ENCODE measurements around the gene FER. TPM values are rescaled to one million over a fixed set of nuclear protein-coding genes. Genes with fewer than 3 reads are reported as not detected.

The FER gene
- polyA plus RNA-seq, 1 of the 3 experiments (the other 2 are of a cell fraction) = 1.8 TPM

DNA sequence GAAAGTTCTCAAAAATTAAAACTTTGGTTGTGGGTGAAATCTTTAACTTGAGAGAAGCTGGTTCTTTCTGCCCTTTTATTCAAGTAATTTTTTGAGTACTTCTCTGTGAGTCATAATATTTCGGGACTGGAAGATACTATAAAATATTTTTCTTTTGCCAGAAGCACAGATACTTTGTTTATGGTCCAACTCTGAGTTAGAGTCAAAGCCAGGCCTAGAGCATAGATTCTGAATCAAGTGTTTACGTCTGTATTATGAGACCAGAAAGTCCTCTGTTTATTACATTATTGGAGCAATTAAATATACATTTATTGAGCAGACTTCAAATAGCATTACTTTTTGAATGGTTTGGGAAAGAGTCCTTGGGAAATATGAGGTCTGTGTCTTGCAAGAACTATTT, 187.9 kb downstream of the FER start:
- Histone ChIP-seq H3F3A (replicated peaks; ENCODE audit: insufficient read depth) (no peaks in the 10 kb centered on the region), H3K4me2 (no peak overlapping the region), H3K4me1 (ENCODE audit: control insufficient read depth in 1 of 2, insufficient read depth in 2 of 2, low read depth in 1 of 2, low read length in 1 of 2) (no peaks in the 10 kb centered on the region), H3K9me2 (0 out of 2 replicates have a peak, but pooled peaks cover 2% of the 10 kb centered on the region), H4K20me1 (ENCODE audit: insufficient read depth) (no peaks in the 10 kb centered on the region), H2AFZ (ENCODE audit: low read depth) (no peak overlapping the region), H3K9ac (no peak overlapping the region), H3K79me2 (ENCODE audit: insufficient read depth) (no peaks in the 10 kb centered on the region), H3K27me3 (ENCODE audit: insufficient read depth) (no peaks in the 10 kb centered on the region), H3K4me3 (ENCODE audit: low read depth in 2 of 2, low read length in 1 of 2) (no peak overlapping the region), H3K27ac (ENCODE audit: low read depth in 2 of 2, low read length in 1 of 2) (no peak overlapping the region), H3K9me3 (no peaks in the 10 kb centered on the region), H3K36me3 (replicated peaks in 1 of 2; ENCODE audit: control insufficient read depth in 1 of 2, insufficient read depth in 2 of 2, low read length in 1 of 2) (peaks cover 0 to 4% of the 10 kb centered on the region in 2 experiments)
- ChIA-PET CTCF (no interaction called here), POLR2A (no interaction called here)
- DNase-seq = no peak
- TF ChIP-seq MXI1 (IDR thresholded peaks at IDR 0.05; ENCODE audit: low read depth, low read length) (no peak), JUND (IDR thresholded peaks at IDR 0.05) (no peak), CHD2 (IDR thresholded peaks at IDR 0.05; ENCODE audit: low read length, partially characterized antibody) (no peak)
- TF ChIP-seq, protein P1, sequence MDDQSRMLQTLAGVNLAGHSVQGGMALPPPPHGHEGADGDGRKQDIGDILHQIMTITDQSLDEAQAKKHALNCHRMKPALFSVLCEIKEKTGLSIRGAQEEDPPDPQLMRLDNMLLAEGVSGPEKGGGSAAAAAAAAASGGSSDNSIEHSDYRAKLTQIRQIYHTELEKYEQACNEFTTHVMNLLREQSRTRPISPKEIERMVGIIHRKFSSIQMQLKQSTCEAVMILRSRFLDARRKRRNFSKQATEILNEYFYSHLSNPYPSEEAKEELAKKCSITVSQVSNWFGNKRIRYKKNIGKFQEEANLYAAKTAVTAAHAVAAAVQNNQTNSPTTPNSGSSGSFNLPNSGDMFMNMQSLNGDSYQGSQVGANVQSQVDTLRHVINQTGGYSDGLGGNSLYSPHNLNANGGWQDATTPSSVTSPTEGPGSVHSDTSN (IDR thresholded peaks at IDR 0.05) = no peak
- TF ChIP-seq, protein P2, sequence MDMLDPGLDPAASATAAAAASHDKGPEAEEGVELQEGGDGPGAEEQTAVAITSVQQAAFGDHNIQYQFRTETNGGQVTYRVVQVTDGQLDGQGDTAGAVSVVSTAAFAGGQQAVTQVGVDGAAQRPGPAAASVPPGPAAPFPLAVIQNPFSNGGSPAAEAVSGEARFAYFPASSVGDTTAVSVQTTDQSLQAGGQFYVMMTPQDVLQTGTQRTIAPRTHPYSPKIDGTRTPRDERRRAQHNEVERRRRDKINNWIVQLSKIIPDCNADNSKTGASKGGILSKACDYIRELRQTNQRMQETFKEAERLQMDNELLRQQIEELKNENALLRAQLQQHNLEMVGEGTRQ (IDR thresholded peaks at IDR 0.05; ENCODE audit: borderline replicate concordance, low read depth, low read length) = no peak
- 93% methylated on average over 2 of the region's 2 CpGs for WGBS (ENCODE audit: low lambda C conversion rate)

DNA sequence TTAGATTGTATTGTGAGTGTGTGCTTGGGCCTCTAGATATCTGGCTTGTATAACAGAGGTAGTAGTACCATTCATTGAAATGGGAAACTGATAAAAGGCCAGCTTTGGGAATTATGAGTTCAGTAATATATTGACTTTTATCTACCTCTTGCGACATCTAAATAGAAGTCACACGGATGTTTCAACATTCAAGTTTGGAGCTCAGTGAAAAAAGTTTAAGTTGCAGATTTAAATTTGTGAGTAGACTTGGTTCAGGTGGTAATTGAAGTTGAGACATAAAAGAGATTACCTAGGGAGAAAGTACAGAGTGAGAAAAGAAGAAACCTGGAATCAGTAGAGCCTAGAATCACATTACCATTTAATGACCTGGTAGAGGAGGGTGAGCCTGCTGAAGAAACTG, 189.5 kb downstream of the FER start:
- Histone ChIP-seq H2AFZ (ENCODE audit: low read depth) (no peak overlapping the region), H3K27me3 (ENCODE audit: insufficient read depth) (no peaks in the 10 kb centered on the region), H3F3A (replicated peaks; ENCODE audit: insufficient read depth) (no peaks in the 10 kb centered on the region), H4K20me1 (ENCODE audit: insufficient read depth) (no peaks in the 10 kb centered on the region), H3K4me1 (ENCODE audit: control insufficient read depth in 1 of 2, insufficient read depth in 2 of 2, low read depth in 1 of 2, low read length in 1 of 2) (no peaks in the 10 kb centered on the region), H3K27ac (ENCODE audit: low read depth in 2 of 2, low read length in 1 of 2) (no peak overlapping the region), H3K4me2 (no peak overlapping the region), H3K79me2 (ENCODE audit: insufficient read depth) (no peaks in the 10 kb centered on the region), H3K9ac (no peak overlapping the region), H3K9me3 (no peaks in the 10 kb centered on the region), H3K4me3 (ENCODE audit: low read depth in 2 of 2, low read length in 1 of 2) (no peak overlapping the region), H3K36me3 (replicated peaks in 1 of 2; ENCODE audit: control insufficient read depth in 1 of 2, insufficient read depth in 2 of 2, low read length in 1 of 2) (peaks cover 0 to 4% of the 10 kb centered on the region in 2 experiments), H3K9me2 (0 out of 2 replicates have a peak, but pooled peaks cover 2% of the 10 kb centered on the region)
- WGBS (ENCODE audit: low lambda C conversion rate) = 90% methylated on average over 2 of the region's 2 CpGs
- DNase-seq = no peak
- TF ChIP-seq, protein P3, sequence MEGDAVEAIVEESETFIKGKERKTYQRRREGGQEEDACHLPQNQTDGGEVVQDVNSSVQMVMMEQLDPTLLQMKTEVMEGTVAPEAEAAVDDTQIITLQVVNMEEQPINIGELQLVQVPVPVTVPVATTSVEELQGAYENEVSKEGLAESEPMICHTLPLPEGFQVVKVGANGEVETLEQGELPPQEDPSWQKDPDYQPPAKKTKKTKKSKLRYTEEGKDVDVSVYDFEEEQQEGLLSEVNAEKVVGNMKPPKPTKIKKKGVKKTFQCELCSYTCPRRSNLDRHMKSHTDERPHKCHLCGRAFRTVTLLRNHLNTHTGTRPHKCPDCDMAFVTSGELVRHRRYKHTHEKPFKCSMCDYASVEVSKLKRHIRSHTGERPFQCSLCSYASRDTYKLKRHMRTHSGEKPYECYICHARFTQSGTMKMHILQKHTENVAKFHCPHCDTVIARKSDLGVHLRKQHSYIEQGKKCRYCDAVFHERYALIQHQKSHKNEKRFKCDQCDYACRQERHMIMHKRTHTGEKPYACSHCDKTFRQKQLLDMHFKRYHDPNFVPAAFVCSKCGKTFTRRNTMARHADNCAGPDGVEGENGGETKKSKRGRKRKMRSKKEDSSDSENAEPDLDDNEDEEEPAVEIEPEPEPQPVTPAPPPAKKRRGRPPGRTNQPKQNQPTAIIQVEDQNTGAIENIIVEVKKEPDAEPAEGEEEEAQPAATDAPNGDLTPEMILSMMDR (IDR thresholded peaks at IDR 0.05) = no peak
- no peak for TF ChIP-seq NFIC (IDR thresholded peaks at IDR 0.05; ENCODE audit: borderline replicate concordance)
- TF ChIP-seq RAD21 (IDR thresholded peaks at IDR 0.05; ENCODE audit: low read length) = no peak
- TF ChIP-seq, protein P4, sequence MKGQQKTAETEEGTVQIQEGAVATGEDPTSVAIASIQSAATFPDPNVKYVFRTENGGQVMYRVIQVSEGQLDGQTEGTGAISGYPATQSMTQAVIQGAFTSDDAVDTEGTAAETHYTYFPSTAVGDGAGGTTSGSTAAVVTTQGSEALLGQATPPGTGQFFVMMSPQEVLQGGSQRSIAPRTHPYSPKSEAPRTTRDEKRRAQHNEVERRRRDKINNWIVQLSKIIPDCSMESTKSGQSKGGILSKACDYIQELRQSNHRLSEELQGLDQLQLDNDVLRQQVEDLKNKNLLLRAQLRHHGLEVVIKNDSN (IDR thresholded peaks at IDR 0.05; ENCODE audit: borderline replicate concordance, low read depth) = no peak
- TF ChIP-seq ELF1 (IDR thresholded peaks at IDR 0.05) = no peak
- TF ChIP-seq, protein P2 (IDR thresholded peaks at IDR 0.05; ENCODE audit: borderline replicate concordance, low read depth, low read length) = no peak
- ChIA-PET CTCF (interaction anchor here (0.7 kb wide), 1 partner anchor 431 kb away, joined by 3 read pairs; no protein-coding TSS in a partner anchor), POLR2A (no interaction called here)
